ENCODE data around the gene GRHL1.

GRHL1 gene

GRCh38 chr2:9949992-9950520 lies 1.4 kb upstream of the GRHL1 start:
- DNase-seq: no peak

GRCh38 chr2:9950521-9951271 lies 797 bp upstream of the GRHL1 start:
- no peak for DNase-seq

- no peak for DNase-seq
These were observed 296 bp upstream of the GRHL1 start for GRCh38 chr2:9951272-9951521.

- DNase-seq: no peak
These were observed 819 bp downstream of the GRHL1 start for GRCh38 chr2:9952286-9952737.

- no peak for DNase-seq
These were observed 1.5 kb downstream of the GRHL1 start for GRCh38 chr2:9952856-9953503.

GRCh38 chr2:9954136-9954535 lies 2.6 kb downstream of the GRHL1 start:
- DNase-seq: no peak

GRCh38 chr2:9958057-9958456 lies 6.6 kb downstream of the GRHL1 start:
- DNase-seq: no peak

GRCh38 chr2:9959262-9959661 lies 7.8 kb downstream of the GRHL1 start:
- DNase-seq: no peak

- DNase-seq: no peak
These were observed 9.5 kb downstream of the GRHL1 start for GRCh38 chr2:9961013-9961412.

GRCh38 chr2:9964334-9964980 lies 13.0 kb downstream of the GRHL1 start:
- DNase-seq: no peak

GRCh38 chr2:9965119-9965822 lies 13.8 kb downstream of the GRHL1 start:
- no peak for DNase-seq

GRCh38 chr2:9966491-9967022 lies 15.1 kb downstream of the GRHL1 start:
- DNase-seq: no peak

GRCh38 chr2:9967053-9967775 lies 15.7 kb downstream of the GRHL1 start:
- no peak for DNase-seq

GRCh38 chr2:9968553-9969497 lies 17.3 kb downstream of the GRHL1 start:
- DNase-seq: no peak

GRCh38 chr2:9970200-9971044 lies 18.9 kb downstream of the GRHL1 start:
- no peak for DNase-seq

GRCh38 chr2:9971105-9971818 lies 19.8 kb downstream of the GRHL1 start:
- DNase-seq: no peak

- no peak for DNase-seq
These were observed 20.4 kb downstream of the GRHL1 start for GRCh38 chr2:9971890-9972289.

- DNase-seq: no peak
These were observed 21.4 kb downstream of the GRHL1 start for GRCh38 chr2:9972621-9973479.

- DNase-seq: no peak
These were observed 22.2 kb downstream of the GRHL1 start for GRCh38 chr2:9973690-9974089.

Data from activated CD8-positive, alpha-beta memory T cell treated with anti-CD3 and anti-CD28 coated beads, Interleukin-2, amount 50 U/mL, for 4 hours (primary cell).